H1 (cell line): Measurements from ENCODE around the gene KCNJ12. TPM values are rescaled to one million over a fixed set of nuclear protein-coding genes. Genes with fewer than 3 reads are reported as not detected.
"Not testable (repeated sequence)": the region's sequence is repeated elsewhere in the genome, so short reads cannot be mapped to it uniquely, and the experiment has no call there.

Experiments used
- CTCF ChIA-PET: fragments of 300-600 bp; sonication (Branson Sonifier 250); formaldehyde crosslinking; loops from one replicate; lab custom pipeline; 2021; ENCODE audit not compliant: partially characterized antibody; lab: Charles Lee
- POLR2A ChIA-PET: fragments of 300-600 bp; sonication (Branson Sonifier 250); formaldehyde crosslinking; loops from one replicate; lab custom pipeline; 2021; ENCODE audit warnings: inconsistent platforms; ENCODE audit not compliant: partially characterized antibody; lab: Charles Lee
- DNase-seq, 2 experiments: peaks; one replicate each; pipeline versions ENCODE4 v3.0.0 to v3.0.0-alpha.2; 2010 to 2022; ENCODE audit warnings: low spot score in 2 of 2, low read depth in 1 of 2, mixed read lengths in 1 of 2
- FAIRE-seq: peaks from 2 replicates; lab custom pipeline; 2011; peaks lifted over from hg19 to GRCh38; lab: Jason Lieb, UNC
- H2AFZ ChIP-seq: 2 replicates; pipeline ENCODE4 v1.8.1; 2012; ENCODE audit warnings: low read length, inconsistent platforms
- H2AK5ac ChIP-seq: 2 replicates; pipeline ENCODE4 v1.6.1; 2013; ENCODE audit warnings: low read depth, low read length
- H2BK120ac ChIP-seq: replicated peaks from 2 replicates; pipeline ENCODE3; 2013; ENCODE audit warnings: low read depth, low read length, inconsistent platforms
- H2BK12ac ChIP-seq: 2 replicates; pipeline ENCODE4 v1.6.1; 2013; ENCODE audit warnings: low read depth, low read length
- H2BK15ac ChIP-seq: 2 replicates; pipeline ENCODE4 v1.6.1; 2013; ENCODE audit warnings: low read length
- H2BK20ac ChIP-seq: 2 replicates; pipeline ENCODE4 v1.6.1; 2013; ENCODE audit warnings: low read length
- H2BK5ac ChIP-seq: 2 replicates; pipeline ENCODE4 v1.6.1; 2013; ENCODE audit warnings: low read depth, low read length
- H3K14ac ChIP-seq: 2 replicates; pipeline ENCODE4 v1.6.1; 2013; ENCODE audit warnings: inconsistent platforms; ENCODE audit not compliant: insufficient read length
- H3K18ac ChIP-seq: 2 replicates; pipeline ENCODE4 v1.6.1; 2013; ENCODE audit warnings: low read length; ENCODE audit errors: extremely low read depth
- H3K23ac ChIP-seq: 2 replicates; pipeline ENCODE4 v1.6.1; 2013; ENCODE audit warnings: inconsistent platforms; ENCODE audit not compliant: insufficient read length
- H3K23me2 ChIP-seq: 2 replicates; pipeline ENCODE4 v1.6.1; 2013; ENCODE audit warnings: low read depth, low read length
- H3K27ac ChIP-seq: 2 replicates; pipeline ENCODE4 v1.6.1; 2011; ENCODE audit warnings: low read depth, low read length, inconsistent platforms
- H3K27me3 ChIP-seq, 4 experiments: replicated peaks in 1 of 4; 1 replicate in 1 of 4; 2 replicates in 3 of 4; pipeline versions ENCODE4 v1.6.1 to v1.8.1; 2011 to 2013; ENCODE audit warnings: low read length in 3 of 4, mild to moderate bottlenecking in 3 of 4, inconsistent platforms in 2 of 4, mixed read lengths in 2 of 4, moderate library complexity in 1 of 4; ENCODE audit not compliant: control insufficient read depth in 3 of 4, insufficient read depth in 3 of 4; ENCODE audit errors: extremely low read depth in 1 of 4
- H3K36me3 ChIP-seq, 4 experiments: 2 replicates each; pipeline versions ENCODE4 v1.6.1 to v1.8.1; 2011 to 2013; ENCODE audit warnings: mild to moderate bottlenecking in 4 of 4, low read length in 3 of 4, moderate library complexity in 2 of 4, control low read depth in 1 of 4, inconsistent platforms in 1 of 4; ENCODE audit not compliant: insufficient read depth in 4 of 4, control insufficient read depth in 2 of 4
- H3K4ac ChIP-seq: replicated peaks from 2 replicates; pipeline ENCODE3; 2013; ENCODE audit warnings: low read length, low read depth, mixed read lengths, inconsistent platforms; ENCODE audit not compliant: insufficient read length
- H3K4me1 ChIP-seq, 4 experiments: replicated peaks in 1 of 4; 1 replicate in 1 of 4; 2 replicates in 3 of 4; pipeline versions ENCODE4 v1.6.1 to v1.8.1; 2011 to 2013; ENCODE audit warnings: low read length in 3 of 4, inconsistent platforms in 2 of 4, mixed read lengths in 1 of 4; ENCODE audit not compliant: insufficient read depth in 4 of 4, control insufficient read depth in 3 of 4
- H3K4me2 ChIP-seq, 2 experiments: 2 replicates each; pipeline versions ENCODE4 v1.6.1 to v1.8.1; 2011 to 2013; ENCODE audit warnings: low read depth in 2 of 2, low read length in 2 of 2, control low read depth in 1 of 2, inconsistent platforms in 1 of 2, mild to moderate bottlenecking in 1 of 2; ENCODE audit not compliant: insufficient read depth in 1 of 2
- H3K4me3 ChIP-seq, 4 experiments: fragments of 200-600, 300-600 bp in 1 of 4; sonication (generic), shearing (Covaris generic), sonication (Bioruptor Twin) in 1 of 4; 2 replicates each; pipeline versions ENCODE4 v1.5.1 to v1.8.1; 2011 to 2016; ENCODE audit warnings: low read length in 4 of 4, low read depth in 3 of 4, control low read depth in 2 of 4, inconsistent platforms in 2 of 4, mild to moderate bottlenecking in 2 of 4, mixed read lengths in 1 of 4, moderate library complexity in 1 of 4; ENCODE audit not compliant: insufficient read depth in 2 of 4; ENCODE audit errors: extremely low read depth in 1 of 4
- H3K56ac ChIP-seq: replicated peaks from 2 replicates; pipeline ENCODE3; 2013; ENCODE audit warnings: low read depth, mild to moderate bottlenecking, mixed read lengths, low read length, inconsistent platforms; ENCODE audit not compliant: insufficient read length
- H3K79me1 ChIP-seq: 2 replicates; pipeline ENCODE4 v1.6.1; 2013; ENCODE audit warnings: low read depth, low read length, control low read depth
- H3K79me2 ChIP-seq, 2 experiments: 2 replicates each; pipeline versions ENCODE4 v1.6.1 to v1.8.1; 2012 to 2013; ENCODE audit warnings: low read length in 2 of 2, mild to moderate bottlenecking in 2 of 2, inconsistent platforms in 1 of 2; ENCODE audit not compliant: insufficient read depth in 2 of 2, control insufficient read depth in 1 of 2
- H3K9ac ChIP-seq, 4 experiments: replicated peaks in 1 of 4; 1 replicate in 1 of 4; 2 replicates in 3 of 4; pipeline versions ENCODE4 v1.6.1 to v1.8.1; 2011 to 2013; ENCODE audit warnings: low read depth in 3 of 4, low read length in 3 of 4, control low read depth in 2 of 4, mild to moderate bottlenecking in 2 of 4, moderate library complexity in 2 of 4, inconsistent platforms in 1 of 4; ENCODE audit errors: extremely low read depth in 1 of 4
- H3K9me3 ChIP-seq, 2 experiments: 2 replicates each; pipeline versions ENCODE4 v1.6.1 to v1.8.1; 2012 to 2013; ENCODE audit warnings: mild to moderate bottlenecking in 2 of 2, moderate library complexity in 2 of 2, control low read depth in 1 of 2, inconsistent platforms in 1 of 2, low read depth in 1 of 2, low read length in 1 of 2, mixed read lengths in 1 of 2; ENCODE audit not compliant: insufficient read depth in 2 of 2
- H4K20me1 ChIP-seq, 2 experiments: replicated peaks in 1 of 2; 2 replicates each; pipeline versions ENCODE3 to v1.8.1; 2011 to 2013; ENCODE audit warnings: inconsistent platforms in 2 of 2, low read length in 2 of 2, mild to moderate bottlenecking in 1 of 2; ENCODE audit not compliant: insufficient read depth in 2 of 2, control insufficient read depth in 1 of 2
- H4K5ac ChIP-seq: 2 replicates; pipeline ENCODE4 v1.6.1; 2013; ENCODE audit warnings: low read length, low read depth, mixed read lengths, inconsistent platforms; ENCODE audit not compliant: insufficient read length
- H4K8ac ChIP-seq: 2 replicates; pipeline ENCODE4 v1.8.0; 2013; ENCODE audit warnings: mild to moderate bottlenecking, moderate library complexity, low read length, inconsistent platforms; ENCODE audit not compliant: insufficient read depth; ENCODE audit errors: extremely low read depth
- H4K91ac ChIP-seq: replicated peaks from 2 replicates; pipeline ENCODE3; 2013; ENCODE audit warnings: low read length, mixed read lengths, inconsistent platforms; ENCODE audit not compliant: insufficient read length
- WGBS, 2 experiments: shearing (Covaris generic) in 1 of 2; methylation state at CpG; one replicate each; pipeline versions ENCODE4 v1.1.6 to v1.1.7; 2013 to 2015; ENCODE audit warnings: low lambda C conversion rate in 2 of 2, mixed read lengths in 2 of 2, inconsistent platforms in 1 of 2, low coverage in 1 of 2, missing lambda C conversion rate in 1 of 2; ENCODE audit not compliant: insufficient replicate concordance in 2 of 2, insufficient coverage in 1 of 2, insufficient read length in 1 of 2; ENCODE audit errors: extremely low coverage in 1 of 2, missing lambda C conversion rate in 1 of 2; 5-methylcytosine and 5-hydroxymethylcytosine counted together
- polyA plus RNA-seq, 7 experiments: library from polyadenylated mRNA; depleted of rRNA in 3 of 7; stranded (reverse) in 5 of 7; unstranded in 2 of 7; fragments of >200 nt in 5 of 7; fragments of 200-250 nt in 2 of 7; gene quantifications; 1 replicate in 5 of 7; 2 replicates in 1 of 7; 4 replicates in 1 of 7; pipeline versions ENCODE4 v1.2.1 to v1.2.3, GENCODE V29; 2011 to 2013; ENCODE audit warnings: missing spikeins in 2 of 7, mixed read lengths in 2 of 7
- total RNA-seq: library from RNA; stranded (reverse); fragmentation: NEBNext Ultra II Directional; extraction: Animal tissue kit (Norgen Biotek cat#: 25700); gene quantifications from 2 replicates; pipeline ENCODE4 v1.2.1, GENCODE V29; 2021

Gene KCNJ12
- total and polyA plus RNA-seq, 2 of the 8 experiments (the other 6 are each of a cell fraction or from before 2014, with no cell fraction given), result 1.2 to 1.5 TPM

GRCh38 chr17:21427727-21428126 is 51.6 kb downstream of the KCNJ12 start:
- H4K5ac ChIP-seq, POLR2A ChIA-PET, H3K79me2 ChIP-seq, H3K79me1 ChIP-seq, H2BK15ac ChIP-seq, H3K23ac ChIP-seq, H3K4ac ChIP-seq, H2BK120ac ChIP-seq, H3K4me1 ChIP-seq, H3K4me2 ChIP-seq, H2BK20ac ChIP-seq, H2BK12ac ChIP-seq, H4K20me1 ChIP-seq, FAIRE-seq, H2BK5ac ChIP-seq, H2AFZ ChIP-seq, H3K23me2 ChIP-seq, H2AK5ac ChIP-seq, H3K27ac ChIP-seq, DNase-seq, H3K36me3 ChIP-seq, H3K27me3 ChIP-seq, CTCF ChIA-PET, H3K4me3 ChIP-seq, H3K9ac ChIP-seq, H3K56ac ChIP-seq, H3K9me3 ChIP-seq, H3K14ac ChIP-seq, H3K18ac ChIP-seq, H4K91ac ChIP-seq, H4K8ac ChIP-seq: not testable (repeated sequence)
- WGBS, 2 experiments, result 100% methylated on average over 1 of the region's 3 CpGs; no CpG with 5 or more reads in 1 of the 2 experiments

- POLR2A ChIA-PET, H2AFZ ChIP-seq, H3K14ac ChIP-seq, H3K79me1 ChIP-seq, FAIRE-seq, H4K5ac ChIP-seq, H3K27me3 ChIP-seq, H3K18ac ChIP-seq, H2BK15ac ChIP-seq, H3K4me1 ChIP-seq, DNase-seq, H3K23ac ChIP-seq, H3K23me2 ChIP-seq, H3K4me3 ChIP-seq, H3K27ac ChIP-seq, H4K8ac ChIP-seq, H2BK12ac ChIP-seq, H3K36me3 ChIP-seq, H3K9me3 ChIP-seq, H3K9ac ChIP-seq, CTCF ChIA-PET, H2BK5ac ChIP-seq, H2AK5ac ChIP-seq, H2BK120ac ChIP-seq, H2BK20ac ChIP-seq, H3K56ac ChIP-seq, H4K20me1 ChIP-seq, H3K4me2 ChIP-seq, H3K4ac ChIP-seq, H4K91ac ChIP-seq, H3K79me2 ChIP-seq: not testable (repeated sequence)
- WGBS, 2 experiments, result 82% methylated on average over 5 of the region's 5 CpGs; no CpG with 5 or more reads in 1 of the 2 experiments
Observed at GRCh38 chr17:21428752-21429424, 52.7 kb downstream of the KCNJ12 start.
